GM21515 (cell line): ENCODE measurements around the gene PGAP6.
A peak's percentile ranks its signal among the peaks of the same experiment; 100 is the strongest.
"Not testable (repeated sequence)": the region's sequence is repeated elsewhere in the genome, so short reads cannot be mapped to it uniquely, and the experiment has no call there.

Experiments
- ATAC-seq: cut with Tn5 transposase; IDR thresholded peaks from one replicate; pipeline ENCODE4 v1.9.1; 2021; ENCODE audit not compliant: unreplicated experiment

Gene PGAP6

GRCh38 chr16:404971-405486 lies 23.3 kb upstream of the PGAP6 start:
- ATAC-seq, result no peak

GRCh38 chr16:401468-402348 lies 19.9 kb upstream of the PGAP6 start, which contains the start of gene DECR2:
Gene DECR2 (plus strand): TSS chr16:401885. CDS start chr16:401964, 79 bp downstream.
- peak; percentile 44 for ATAC-seq

DNA sequence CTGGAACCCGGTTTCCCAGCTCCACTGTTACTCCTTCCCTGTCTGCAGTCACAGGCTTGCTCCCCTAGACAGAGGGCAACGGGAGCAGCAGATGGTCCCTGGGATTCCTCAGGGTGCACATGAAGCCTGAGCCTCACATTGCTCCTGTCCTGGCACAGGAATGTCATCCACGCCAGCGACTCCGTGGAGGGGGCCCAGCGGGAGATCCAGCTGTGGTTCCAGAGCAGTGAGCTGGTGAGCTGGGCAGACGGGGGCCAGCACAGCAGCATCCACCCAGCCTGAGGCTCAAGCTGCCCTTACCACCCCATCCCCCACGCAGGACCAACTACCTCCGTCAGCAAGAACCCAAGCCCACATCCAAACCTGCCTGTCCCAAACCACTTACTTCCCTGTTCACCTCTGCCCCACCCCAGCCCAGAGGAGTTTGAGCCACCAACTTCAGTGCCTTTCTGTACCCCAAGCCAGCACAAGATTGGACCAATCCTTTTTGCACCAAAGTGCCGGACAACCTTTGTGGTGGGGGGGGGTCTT lies 18.3 kb upstream of the PGAP6 start:
- ATAC-seq, result no peak

DNA sequence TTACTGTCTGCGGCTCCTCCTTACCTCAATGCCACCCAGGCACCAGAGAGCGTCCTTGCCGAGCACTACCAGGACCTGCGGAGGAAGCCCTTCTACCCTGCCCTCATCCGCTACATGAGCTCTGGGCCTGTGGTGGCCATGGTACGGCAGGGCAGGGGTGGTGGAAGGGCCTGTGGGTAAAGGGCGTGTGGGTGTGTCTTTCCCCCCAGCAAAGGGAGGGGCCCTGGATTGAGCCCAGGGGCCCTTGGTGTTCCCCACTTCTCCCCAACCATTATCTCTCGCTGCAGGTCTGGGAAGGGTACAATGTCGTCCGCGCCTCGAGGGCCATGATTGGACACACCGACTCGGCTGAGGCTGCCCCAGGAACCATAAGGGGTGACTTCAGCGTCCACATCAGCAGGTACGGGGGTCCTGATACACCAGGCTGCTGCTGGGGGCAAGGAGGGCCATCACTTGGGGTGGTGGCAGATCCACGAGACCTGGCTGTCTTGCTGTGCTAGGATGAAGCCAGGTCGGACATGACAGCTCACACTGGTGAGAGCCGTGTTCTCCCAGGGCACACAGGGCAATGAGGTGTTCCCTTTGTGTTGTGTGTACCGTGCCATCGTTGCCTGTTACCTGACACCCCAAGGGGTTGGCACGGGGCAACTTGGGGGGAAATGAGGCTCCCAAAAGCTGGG lies 17.7 kb upstream of the PGAP6 start:
- ATAC-seq, result no peak

GRCh38 chr16:398561-399339 lies 17.0 kb upstream of the PGAP6 start:
- no peak for ATAC-seq

GRCh38 chr16:397736-398332 lies 16.1 kb upstream of the PGAP6 start:
- no peak for ATAC-seq

GRCh38 chr16:397135-397661 lies 15.4 kb upstream of the PGAP6 start, which contains the start of gene NME4:
Gene NME4 (plus strand): TSS chr16:397199. CDS start chr16:397223, 24 bp downstream.
- no peak for ATAC-seq

DNA sequence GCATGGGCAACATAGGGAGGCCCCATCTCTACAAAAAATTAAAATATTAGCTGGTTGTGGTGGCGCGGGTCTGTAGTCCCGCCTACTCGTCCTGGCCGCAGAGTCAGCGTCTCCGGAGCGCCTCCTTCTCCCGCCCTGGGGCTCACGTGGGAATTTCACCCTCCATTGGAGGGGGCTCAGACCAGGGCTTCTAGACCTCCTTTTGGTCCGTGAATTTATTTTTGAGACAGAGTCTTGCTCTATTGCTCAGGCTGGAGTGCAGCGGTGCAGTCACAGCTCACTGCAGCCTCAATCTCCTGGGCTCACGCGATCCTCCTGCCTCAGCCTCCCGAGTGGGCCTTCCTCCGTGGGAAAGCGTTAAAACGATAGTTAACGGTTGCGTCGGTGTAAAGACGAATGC lies 14.8 kb upstream of the PGAP6 start:
- ATAC-seq, result no peak

GRCh38 chr16:396199-396598 lies 14.4 kb upstream of the PGAP6 start:
- no peak for ATAC-seq

DNA sequence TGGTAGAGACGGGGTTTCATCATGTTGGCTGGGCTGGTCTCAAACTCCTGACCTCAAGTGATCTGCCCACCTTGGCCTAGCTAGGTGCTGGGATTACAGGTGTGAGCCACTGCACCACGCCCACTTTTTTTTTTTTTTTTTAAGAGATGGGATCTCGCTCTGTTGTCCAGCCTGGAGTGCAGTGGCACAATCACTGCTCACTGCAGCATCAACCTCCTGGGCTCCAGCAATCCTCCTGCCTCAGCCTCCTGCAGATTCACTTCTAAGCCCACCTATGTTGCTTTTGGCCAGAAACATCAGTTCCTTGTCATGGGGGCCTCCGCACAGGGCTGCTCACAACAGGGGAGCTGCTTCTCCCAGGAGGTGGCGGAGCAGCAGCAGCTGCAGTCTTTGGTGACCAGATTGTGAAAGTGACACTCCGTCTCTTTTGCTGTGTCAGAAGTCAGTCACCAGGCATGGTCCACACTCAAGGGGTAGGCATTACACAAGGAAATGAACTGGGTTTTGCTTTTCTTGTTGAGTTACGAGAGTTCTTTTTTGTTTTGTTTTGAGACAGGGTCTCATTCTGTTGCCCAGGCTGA lies 10.8 kb upstream of the PGAP6 start:
- ATAC-seq, result no peak

- no peak for ATAC-seq
Measured at GRCh38 chr16:391885-392335, 10.1 kb upstream of the PGAP6 start.

DNA sequence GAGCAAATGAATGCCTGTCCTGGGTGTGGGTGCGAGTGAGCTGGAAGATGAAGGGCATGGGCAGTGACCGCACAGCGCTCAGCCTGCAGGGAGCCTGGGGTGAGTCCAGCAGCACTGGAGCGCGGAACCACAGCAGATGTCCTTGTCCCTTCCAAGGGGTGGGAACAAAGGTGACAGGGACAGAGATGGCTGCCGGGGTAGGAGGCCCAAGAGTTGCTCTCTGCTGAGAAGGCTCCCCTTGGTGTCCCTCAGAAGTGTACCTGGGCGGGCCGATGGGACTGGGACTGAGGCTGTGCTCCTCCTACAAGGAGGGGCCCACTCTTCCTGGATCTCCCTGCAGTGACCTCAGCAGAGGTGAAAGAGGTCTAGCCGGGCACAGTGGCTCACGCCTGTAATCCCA lies 7.6 kb upstream of the PGAP6 start:
- no peak for ATAC-seq

GRCh38 chr16:387761-388666 lies 6.2 kb upstream of the PGAP6 start:
- not testable (repeated sequence) for ATAC-seq

GRCh38 chr16:386641-387156 lies 4.9 kb upstream of the PGAP6 start:
- ATAC-seq, result no peak

DNA sequence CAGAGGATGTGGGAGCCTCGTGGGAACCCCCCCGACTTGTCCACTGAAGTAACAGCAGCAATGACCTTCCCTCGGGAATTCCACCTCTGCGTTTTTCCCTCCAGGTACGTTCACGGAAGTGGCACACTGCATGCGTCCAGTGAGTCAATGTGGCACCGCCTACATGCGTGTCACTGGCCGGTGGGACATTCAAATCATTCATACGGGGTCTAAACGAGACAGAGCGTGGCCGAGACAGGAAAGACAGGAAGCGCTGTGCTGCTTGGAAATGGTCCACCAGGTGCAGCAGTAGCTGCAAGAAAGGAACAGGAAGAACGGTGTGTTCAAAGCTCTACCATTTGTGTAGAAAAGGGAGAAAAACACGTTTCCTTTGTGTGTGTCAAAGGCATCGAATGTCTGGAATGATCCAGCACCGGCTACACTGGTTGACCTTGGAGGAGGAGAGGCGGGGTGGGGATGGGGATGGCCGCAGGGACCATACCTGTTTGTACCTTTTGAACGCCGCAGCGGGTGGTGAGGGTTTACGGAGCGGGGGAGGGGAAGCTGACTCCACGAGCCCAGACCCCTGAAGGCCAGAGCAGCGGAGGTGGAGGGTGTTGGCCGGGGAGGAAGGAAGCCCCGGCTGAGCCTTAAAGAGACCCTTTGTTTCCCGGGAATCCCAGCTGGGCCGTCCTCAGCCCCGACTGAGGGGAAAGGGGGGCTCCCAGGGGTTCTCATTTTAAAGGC lies 1.7 kb upstream of the PGAP6 start:
- no peak for ATAC-seq

DNA sequence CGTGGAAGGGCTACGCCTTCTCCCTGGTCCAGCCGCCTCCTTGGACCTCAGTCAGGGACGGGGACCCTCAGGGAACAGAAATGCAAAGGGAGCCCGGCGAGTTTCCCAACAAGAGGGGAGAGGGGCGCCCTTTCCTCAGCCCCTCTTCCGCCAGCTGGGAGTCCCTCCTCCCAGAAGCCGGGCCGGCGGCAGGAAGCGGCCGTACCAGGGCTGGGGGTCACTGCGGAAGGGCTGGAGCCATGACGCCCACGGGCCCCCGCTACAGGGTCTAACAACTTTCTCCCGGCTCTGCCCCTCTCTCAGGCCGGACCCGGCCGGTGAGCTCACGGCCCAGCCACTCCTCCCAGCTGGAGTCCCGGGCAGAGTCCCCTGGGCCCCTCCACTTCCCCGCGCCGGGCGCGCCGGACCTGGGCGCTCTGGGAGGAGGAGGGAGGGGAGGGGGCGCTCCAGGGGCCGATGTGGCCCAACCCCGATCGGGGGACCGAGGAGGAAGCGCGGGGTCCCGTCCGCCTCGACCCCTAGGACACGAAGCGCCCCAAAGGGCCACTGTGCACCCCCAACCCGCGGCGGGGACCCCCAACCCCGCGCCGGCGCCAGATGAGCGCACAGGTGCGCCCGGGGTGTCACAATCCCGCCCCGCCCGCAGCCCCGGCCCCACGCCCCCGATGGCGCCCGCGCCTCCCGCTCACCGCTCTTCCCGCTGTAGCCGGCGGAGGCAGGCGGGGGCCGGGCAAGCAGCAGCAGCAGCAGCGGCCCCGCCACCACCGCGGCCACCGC lies 578 bp downstream of the PGAP6 start:
- no peak for ATAC-seq

GRCh38 chr16:380762-381011 lies 1.1 kb downstream of the PGAP6 start:
- ATAC-seq, result no peak
